NCI-H2171 (cell line): ENCODE data around the gene RHOJ.
"Not testable (repeated sequence)": the region's sequence is repeated elsewhere in the genome, so short reads cannot be mapped to it uniquely, and the experiment has no call there.

Experiments used
- DNase-seq: peaks from one replicate; lab custom pipeline; 2025; lab: John Stamatoyannopoulos, UW

The RHOJ gene

GRCh38 chr14:63204407-63205043 is at the start of gene RHOJ:
Gene RHOJ, plus strand, starts transcription at chr14:63204443. Its CDS starts 427 bp downstream, at chr14:63204870.
- DNase-seq = peak; percentile 39

- DNase-seq = no peak
These were observed 48.6 kb upstream of the RHOJ start for GRCh38 chr14:63155511-63156185.

- DNase-seq = no peak
These were observed 47.0 kb upstream of the RHOJ start for GRCh38 chr14:63157195-63157594.

GRCh38 chr14:63163306-63163705 is 40.9 kb upstream of the RHOJ start:
- DNase-seq = no peak

- DNase-seq = no peak
These were observed 40.0 kb upstream of the RHOJ start for GRCh38 chr14:63164108-63164683.

GRCh38 chr14:63165267-63165666 is 39.0 kb upstream of the RHOJ start:
- DNase-seq = not testable (repeated sequence)

GRCh38 chr14:63167044-63167443 is 37.2 kb upstream of the RHOJ start:
- no peak for DNase-seq

GRCh38 chr14:63174760-63175191 is 29.5 kb upstream of the RHOJ start:
- peak; percentile 11 for DNase-seq

- no peak for DNase-seq
These were observed 28.7 kb upstream of the RHOJ start for GRCh38 chr14:63175531-63175930.

- DNase-seq = no peak
These were observed 25.3 kb upstream of the RHOJ start for GRCh38 chr14:63178912-63179311.

- no peak for DNase-seq
These were observed 24.9 kb upstream of the RHOJ start for GRCh38 chr14:63179383-63179782.

- peak; percentile 1 for DNase-seq
These were observed 24.2 kb upstream of the RHOJ start for GRCh38 chr14:63180011-63180410.

- no peak for DNase-seq
These were observed 21.3 kb upstream of the RHOJ start for GRCh38 chr14:63182968-63183367.

- DNase-seq = no peak
These were observed 17.8 kb upstream of the RHOJ start for GRCh38 chr14:63186453-63186852.

GRCh38 chr14:63191211-63191610 is 13.0 kb upstream of the RHOJ start:
- DNase-seq = no peak

GRCh38 chr14:63192085-63192484 is 12.2 kb upstream of the RHOJ start:
- no peak for DNase-seq

- no peak for DNase-seq
These were observed 11.0 kb upstream of the RHOJ start for GRCh38 chr14:63193236-63193635.

GRCh38 chr14:63200035-63200740 is 4.1 kb upstream of the RHOJ start:
- no peak for DNase-seq

GRCh38 chr14:63200767-63201166 is 3.5 kb upstream of the RHOJ start:
- DNase-seq = no peak

GRCh38 chr14:63203015-63203414 is 1.2 kb upstream of the RHOJ start:
- DNase-seq = no peak

GRCh38 chr14:63203618-63204406 is 431 bp upstream of the RHOJ start:
- DNase-seq = peak; percentile 77

GRCh38 chr14:63205044-63205575 is 867 bp downstream of the RHOJ start:
- no peak for DNase-seq
